HepG2 (cell line): ENCODE results near the gene TANC1. TPM values are rescaled to one million over a fixed set of nuclear protein-coding genes. Genes with fewer than 3 reads are reported as not detected.

ENCODE experiments used
- ATAC-seq: fragments of 200-7000 bp; cut with Tn5 transposase; 3 replicates; pipeline ENCODE4 v1.9.1; 2020; ENCODE audit warnings: mild to moderate bottlenecking, moderate library complexity
- BruUV-seq: library from RNA; stranded (reverse); fragments of 400-500 nt; replicated peaks from 2 replicates; lab custom pipeline; 2021; lab: Mats Ljungman, UMichigan
- CTCF ChIA-PET: fragments of 300-600 bp; formaldehyde crosslinking; extraction: SDS; loops from one replicate; lab custom pipeline; 2021; ENCODE audit warnings: low total read pairs, inconsistent platforms, low intra/inter-chr PET ratio; lab: Yijun Ruan, JAX
- POLR2A ChIA-PET: fragments of 350-600 bp; sonication (Branson Sonifier 250); formaldehyde crosslinking; loops from one replicate; lab custom pipeline; 2020; ENCODE audit warnings: antibody characterized with exemption, inconsistent platforms; lab: Yijun Ruan, JAX
- DNase-seq: peaks from one replicate; pipeline ENCODE4 v3.0.0-alpha.2; 2015; ENCODE audit warnings: low spot score
- FAIRE-seq: peaks from 3 replicates; lab custom pipeline; 2011; peaks lifted over from hg19 to GRCh38; lab: Jason Lieb, UNC
- H2AFZ ChIP-seq: one replicate; pipeline ENCODE4 v1.6.1; 2011; ENCODE audit warnings: low read length, inconsistent platforms
- H3K27ac ChIP-seq: fragments of 300-600 bp; 3 replicates; pipeline ENCODE4 v1.8.0; 2011; ENCODE audit warnings: mixed run types, mild to moderate bottlenecking, mixed read lengths, low read length, inconsistent platforms; ENCODE audit not compliant: insufficient read depth; ENCODE audit errors: extremely low read length
- H3K27me3 ChIP-seq, 2 experiments: fragments of 200-600 bp in 1 of 2; 2 replicates in 1 of 2; 3 replicates in 1 of 2; pipeline versions ENCODE4 v1.6.0 to v1.8.0; 2011; ENCODE audit warnings: low read length in 2 of 2, mild to moderate bottlenecking in 2 of 2, moderate library complexity in 2 of 2, inconsistent platforms in 1 of 2; ENCODE audit not compliant: insufficient read depth in 2 of 2, control insufficient read depth in 1 of 2
- H3K36me3 ChIP-seq, 2 experiments: fragments of 200-600 bp in 1 of 2; replicated peaks in 1 of 2; 2 replicates in 1 of 2; 3 replicates in 1 of 2; pipeline versions ENCODE4 v1.5.1 to v1.8.0; 2011; ENCODE audit warnings: low read length in 2 of 2, inconsistent platforms in 1 of 2; ENCODE audit not compliant: insufficient read depth in 2 of 2, control insufficient read depth in 1 of 2
- H3K4me1 ChIP-seq: 2 replicates; pipeline ENCODE4 v1.5.1; 2012; ENCODE audit warnings: low read length, inconsistent platforms; ENCODE audit not compliant: insufficient read depth
- H3K4me2 ChIP-seq: 2 replicates; pipeline ENCODE4 v1.6.0; 2011; ENCODE audit warnings: low read depth, low read length, inconsistent platforms
- H3K4me3 ChIP-seq, 3 experiments: fragments of 200-600 bp in 1 of 3; sonication (generic), shearing (Covaris generic) in 1 of 3; replicated peaks in 1 of 3; 2 replicates each; pipeline ENCODE4 v1.5.1; 2011 to 2016; ENCODE audit warnings: low read length in 3 of 3, inconsistent platforms in 2 of 3, low read depth in 2 of 3, mild to moderate bottlenecking in 2 of 3, control low read depth in 1 of 3, mixed read lengths in 1 of 3; ENCODE audit not compliant: insufficient read depth in 1 of 3
- H3K79me2 ChIP-seq: one replicate; pipeline ENCODE4 v1.6.1; 2011; ENCODE audit warnings: low read length, inconsistent platforms; ENCODE audit not compliant: insufficient read depth
- H3K9ac ChIP-seq: 2 replicates; pipeline ENCODE4 v1.6.0; 2011; ENCODE audit warnings: mild to moderate bottlenecking, low read depth, low read length, inconsistent platforms; ENCODE audit not compliant: insufficient read depth
- H3K9me3 ChIP-seq: 2 replicates; pipeline ENCODE4 v1.5.1; 2012; ENCODE audit warnings: mild to moderate bottlenecking, low read length
- H4K20me1 ChIP-seq: 2 replicates; pipeline ENCODE4 v1.6.0; 2011; ENCODE audit warnings: inconsistent platforms, mild to moderate bottlenecking, low read length, moderate library complexity; ENCODE audit not compliant: insufficient read depth
- CBX2 ChIP-seq, 2 experiments: fragments of 200-600 bp in 1 of 2; sonication (generic); formaldehyde crosslinking in 1 of 2; IDR thresholded peaks; 2 replicates each; pipeline versions ENCODE4 v1.7.0 to v1.8.1; 2018 to 2022; ENCODE audit warnings: low read depth in 2 of 2, low read length in 1 of 2, mild to moderate bottlenecking in 1 of 2, missing genetic modification reagents in 1 of 2
- GLI4 ChIP-seq: sonication (generic); formaldehyde crosslinking; IDR thresholded peaks from 2 replicates; pipeline ENCODE4 v1.5.1; 2020; ENCODE audit warnings: missing genetic modification reagents, mild to moderate bottlenecking, moderate library complexity, borderline replicate concordance
- GZF1 ChIP-seq: sonication (generic); formaldehyde crosslinking; IDR thresholded peaks from 2 replicates; pipeline ENCODE4 v1.5.1; 2020; ENCODE audit warnings: mild to moderate bottlenecking, missing genetic modification reagents
- HNRNPH1 ChIP-seq: fragments of 200-400 bp; formaldehyde crosslinking; optimal IDR thresholded peaks from 2 replicates; pipeline ENCODE3; 2017; ENCODE audit warnings: mild to moderate bottlenecking, low read depth, low read length
- TOE1 ChIP-seq: sonication (generic); formaldehyde crosslinking; IDR thresholded peaks from 2 replicates; pipeline ENCODE4 v1.4.0; 2020; ENCODE audit warnings: mild to moderate bottlenecking, missing genetic modification reagents
- ZNF101 ChIP-seq: sonication (generic); formaldehyde crosslinking; IDR thresholded peaks from 2 replicates; pipeline ENCODE4 v1.4.0; 2020; ENCODE audit warnings: mild to moderate bottlenecking, low read depth, missing genetic modification reagents, borderline replicate concordance
- ZNF260 ChIP-seq: sonication (generic); formaldehyde crosslinking; IDR thresholded peaks from 2 replicates; pipeline ENCODE4 v1.4.0; 2020; ENCODE audit warnings: missing genetic modification reagents, low read depth, mild to moderate bottlenecking, borderline replicate concordance
- ZNF34 ChIP-seq: sonication (generic); formaldehyde crosslinking; IDR thresholded peaks from 2 replicates; pipeline ENCODE4 v1.4.0; 2020; ENCODE audit warnings: mild to moderate bottlenecking, missing genetic modification reagents, borderline replicate concordance
- ZNF44 ChIP-seq: sonication (generic); formaldehyde crosslinking; IDR thresholded peaks from 2 replicates; pipeline ENCODE4 v1.5.1; 2020; ENCODE audit warnings: mild to moderate bottlenecking, missing genetic modification reagents
- ZNF646 ChIP-seq: sonication (generic); formaldehyde crosslinking; IDR thresholded peaks from 2 replicates; pipeline ENCODE4 v1.9.0; 2021; ENCODE audit warnings: mild to moderate bottlenecking, missing genetic modification reagents
- ZNF761 ChIP-seq: sonication (generic); formaldehyde crosslinking; conservative IDR thresholded peaks from 2 replicates; pipeline ENCODE4 v1.4.0; 2020; ENCODE audit warnings: mild to moderate bottlenecking, missing genetic modification reagents
- ZNF878 ChIP-seq: sonication (generic); formaldehyde crosslinking; IDR thresholded peaks from 2 replicates; pipeline ENCODE4 v1.8.1; 2023; ENCODE audit warnings: mild to moderate bottlenecking, missing genetic modification reagents, moderate library complexity
- WGBS: methylation state at CpG from one replicate; pipeline ENCODE4 v1.1.6; 2017; ENCODE audit warnings: low lambda C conversion rate; 5-methylcytosine and 5-hydroxymethylcytosine counted together
- in situ Hi-C: cut with HindIII; loops from 2 replicates; pipeline ENCODE4 v1.10.0; 2017; ENCODE audit warnings: low pct_unique_long_range_greater_than_20kb; ENCODE audit not compliant: extremely low pct_ligation_motif_present
- intact Hi-C: fragments of 100-400 bp; cut with micrococcal nuclease; formaldehyde crosslinking; loops from one replicate; pipeline ENCODE4 v1.10.0; 2022; ENCODE audit not compliant: unreplicated experiment
- polyA plus RNA-seq, 8 experiments: library from polyadenylated mRNA; depleted of rRNA in 3 of 8; stranded (reverse) in 7 of 8; unstranded in 1 of 8; fragments of >200 nt; fragmentation: Illumina TruSeq in 4 of 8; extraction: Trizol in 4 of 8; gene quantifications; 2 replicates each; pipeline versions ENCODE4 v1.2.1 to v1.2.3, GENCODE V29; 2011 to 2016; ENCODE audit warnings: low read depth in 4 of 8, missing spikeins in 1 of 8, mixed read lengths in 1 of 8; ENCODE audit not compliant: insufficient read depth in 1 of 8
- total RNA-seq, 5 experiments: library from RNA; depleted of rRNA; stranded (reverse); fragments of >200 nt; fragmentation: Illumina TruSeq; extraction: Trizol; gene quantifications; 2 replicates each; pipeline ENCODE4 v1.2.3, GENCODE V29; 2016; ENCODE audit warnings: low read depth in 1 of 5
- TF ChIP-seq, protein P1 (sequence below): sonication (generic); formaldehyde crosslinking; IDR thresholded peaks from 2 replicates; pipeline ENCODE4 v1.5.1; 2020; ENCODE audit warnings: missing genetic modification reagents, mild to moderate bottlenecking, borderline replicate concordance
- TF ChIP-seq, protein P2 (sequence below): sonication (generic); formaldehyde crosslinking; IDR thresholded peaks from 2 replicates; pipeline ENCODE4 v1.5.0; 2020; ENCODE audit warnings: missing genetic modification reagents
- TF ChIP-seq, protein P3 (sequence below): sonication (generic); formaldehyde crosslinking; IDR thresholded peaks from 2 replicates; pipeline ENCODE4 v1.5.0; 2020; ENCODE audit warnings: missing genetic modification reagents

Gene TANC1
- total and polyA plus RNA-seq, 2 of the 13 experiments (the other 11 are each of a cell fraction or from before 2014, with no cell fraction given): 2.3 to 5.6 TPM

- in situ Hi-C loops: no loop called here
- CTCF ChIA-PET: no interaction called here
- FAIRE-seq (no peak), DNase-seq (no peak), ATAC-seq (no peak)
- no TSS peak for BruUV-seq
- intact Hi-C loops: no loop called here
- no peaks in the 10 kb centered on the region for H4K20me1 ChIP-seq
- H3K27me3 ChIP-seq: no peaks in the 10 kb centered on the region
- H3K9me3 ChIP-seq: no peaks in the 10 kb centered on the region
- 85% methylated on average over 3 of the region's 3 CpGs for WGBS
- H3K79me2 ChIP-seq: no peaks in the 10 kb centered on the region
- H2AFZ ChIP-seq: no peak overlapping the region
- H3K27ac ChIP-seq: no peak overlapping the region
- no peak overlapping the region for H3K4me3 ChIP-seq
- POLR2A ChIA-PET: no interaction called here
- H3K9ac ChIP-seq: no peak overlapping the region
- no peaks in the 10 kb centered on the region for H3K4me1 ChIP-seq
- H3K36me3 ChIP-seq: no peaks in the 10 kb centered on the region
- no peak overlapping the region for H3K4me2 ChIP-seq
- no peak for TF ChIP-seq ZNF761 (CRISPR knock-in tag)
- no peak for TF ChIP-seq HNRNPH1
- no peak for TF ChIP-seq ZNF34 (CRISPR knock-in tag)
- TF ChIP-seq ZNF260: no peak
- TF ChIP-seq, protein P1, sequence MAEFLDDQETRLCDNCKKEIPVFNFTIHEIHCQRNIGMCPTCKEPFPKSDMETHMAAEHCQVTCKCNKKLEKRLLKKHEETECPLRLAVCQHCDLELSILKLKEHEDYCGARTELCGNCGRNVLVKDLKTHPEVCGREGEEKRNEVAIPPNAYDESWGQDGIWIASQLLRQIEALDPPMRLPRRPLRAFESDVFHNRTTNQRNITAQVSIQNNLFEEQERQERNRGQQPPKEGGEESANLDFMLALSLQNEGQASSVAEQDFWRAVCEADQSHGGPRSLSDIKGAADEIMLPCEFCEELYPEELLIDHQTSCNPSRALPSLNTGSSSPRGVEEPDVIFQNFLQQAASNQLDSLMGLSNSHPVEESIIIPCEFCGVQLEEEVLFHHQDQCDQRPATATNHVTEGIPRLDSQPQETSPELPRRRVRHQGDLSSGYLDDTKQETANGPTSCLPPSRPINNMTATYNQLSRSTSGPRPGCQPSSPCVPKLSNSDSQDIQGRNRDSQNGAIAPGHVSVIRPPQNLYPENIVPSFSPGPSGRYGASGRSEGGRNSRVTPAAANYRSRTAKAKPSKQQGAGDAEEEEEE (CRISPR knock-in tag): no peak
- TF ChIP-seq ZNF646: no peak
- TF ChIP-seq ZNF101: no peak
- TF ChIP-seq ZNF878 (CRISPR knock-in tag): no peak
- TF ChIP-seq GZF1 (CRISPR knock-in tag): no peak
- no peak for TF ChIP-seq ZNF44 (CRISPR knock-in tag)
- TF ChIP-seq, protein P2, sequence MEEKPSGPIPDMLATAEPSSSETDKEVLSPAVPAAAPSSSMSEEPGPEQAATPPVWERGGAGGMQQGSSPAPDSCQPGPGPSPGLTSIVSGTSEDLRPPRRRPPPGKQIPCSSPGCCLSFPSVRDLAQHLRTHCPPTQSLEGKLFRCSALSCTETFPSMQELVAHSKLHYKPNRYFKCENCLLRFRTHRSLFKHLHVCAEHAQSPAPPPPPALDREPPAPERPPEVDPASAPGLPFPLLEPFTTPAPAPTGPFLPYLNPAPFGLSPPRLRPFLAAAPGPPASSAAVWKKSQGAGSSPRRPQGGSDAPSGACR (CRISPR knock-in tag): no peak
- TF ChIP-seq, protein P3, sequence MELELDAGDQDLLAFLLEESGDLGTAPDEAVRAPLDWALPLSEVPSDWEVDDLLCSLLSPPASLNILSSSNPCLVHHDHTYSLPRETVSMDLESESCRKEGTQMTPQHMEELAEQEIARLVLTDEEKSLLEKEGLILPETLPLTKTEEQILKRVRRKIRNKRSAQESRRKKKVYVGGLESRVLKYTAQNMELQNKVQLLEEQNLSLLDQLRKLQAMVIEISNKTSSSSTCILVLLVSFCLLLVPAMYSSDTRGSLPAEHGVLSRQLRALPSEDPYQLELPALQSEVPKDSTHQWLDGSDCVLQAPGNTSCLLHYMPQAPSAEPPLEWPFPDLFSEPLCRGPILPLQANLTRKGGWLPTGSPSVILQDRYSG (CRISPR knock-in tag): no peak
- no peak for TF ChIP-seq CBX2 (IDR thresholded peaks at IDR 0.05; ENCODE audit: low read depth, low read length)
- no peak for TF ChIP-seq CBX2 (CRISPR knock-in tag; IDR thresholded peaks at IDR 0.05; ENCODE audit: low read depth)
- TF ChIP-seq GLI4 (CRISPR knock-in tag): no peak
- no peak for TF ChIP-seq TOE1 (CRISPR knock-in tag)
Measured at GRCh38 chr2:159136391-159136790, 168.0 kb downstream of the TANC1 start.
